HCT116 (cell line): ENCODE results near the gene GRIA4. TPM values are rescaled to one million over a fixed set of nuclear protein-coding genes. Genes with fewer than 3 reads are reported as not detected.

Source experiments
- ATAC-seq: fragments of 200-7000 bp; cut with Tn5 transposase; 2 replicates; pipeline ENCODE4 v1.9.1; 2020; ENCODE audit warnings: mild to moderate bottlenecking, moderate library complexity
- BruUV-seq: library from RNA; stranded (reverse); fragments of 400-500 nt; replicated peaks from 2 replicates; lab custom pipeline; 2021; lab: Mats Ljungman, UMichigan
- CTCF ChIA-PET: fragments of 300-600 bp; sonication (Branson Sonifier 250); formaldehyde crosslinking; loops from one replicate; lab custom pipeline; 2021; ENCODE audit warnings: antibody characterized with exemption; lab: Charles Lee
- POLR2A ChIA-PET: fragments of 300-600, 350-600 bp; sonication (Branson Sonifier 250); formaldehyde crosslinking; loops from one replicate; lab custom pipeline; 2021; ENCODE audit warnings: antibody characterized with exemption; lab: Charles Lee
- RAD21 ChIA-PET, 2 experiments: fragments of 300-600 bp; sonication (Branson Sonifier 250); formaldehyde crosslinking; loops; one replicate each; lab custom pipeline; 2023; ENCODE audit warnings: low total read pairs in 2 of 2; ENCODE audit not compliant: uncharacterized antibody in 2 of 2, unreplicated experiment in 2 of 2, low non-redundant PET in 1 of 2; lab: Charles Lee
- DNase-seq: peaks from one replicate; pipeline ENCODE4 v3.0.0-alpha.2; 2010; ENCODE audit warnings: low read depth, low spot score
- H2AFZ ChIP-seq: fragments of 200-600 bp; shearing (Covaris generic), sonication (generic); 2 replicates; pipeline ENCODE4 v1.6.1; 2017; ENCODE audit warnings: low read depth, mixed run types, mixed read lengths, antibody characterized with exemption, low read length; ENCODE audit not compliant: poor library complexity, severe bottlenecking
- H3K27ac ChIP-seq: 2 replicates; pipeline ENCODE4 v1.5.1; 2012; ENCODE audit warnings: low read depth, low read length
- H3K27me3 ChIP-seq: fragments of 200-600 bp; sonication (generic); 2 replicates; pipeline ENCODE4 v1.6.1; 2016; ENCODE audit warnings: mixed run types, low read length, mixed read lengths; ENCODE audit not compliant: insufficient read depth
- H3K36me3 ChIP-seq, 2 experiments: fragments of 200-500 bp in 1 of 2; fragments of 200-600 bp in 1 of 2; sonication (Bioruptor generic) in 1 of 2; sonication (generic) in 1 of 2; 2 replicates each; pipeline versions ENCODE4 v1.5.1 to v1.6.1; 2014 to 2016; ENCODE audit warnings: low read length in 2 of 2, inconsistent platforms in 1 of 2, mixed read lengths in 1 of 2, mixed run types in 1 of 2; ENCODE audit not compliant: insufficient read depth in 2 of 2, control insufficient read depth in 1 of 2
- H3K4me1 ChIP-seq, 2 experiments: fragments of 200-600 bp in 1 of 2; sonication (generic) in 1 of 2; 2 replicates each; pipeline versions ENCODE4 v1.5.1 to v1.6.1; 2012 to 2017; ENCODE audit warnings: low read length in 2 of 2, inconsistent platforms in 1 of 2, mild to moderate bottlenecking in 1 of 2, mixed read lengths in 1 of 2, mixed run types in 1 of 2, moderate library complexity in 1 of 2; ENCODE audit not compliant: insufficient read depth in 2 of 2, control insufficient read depth in 1 of 2
- H3K4me2 ChIP-seq: fragments of 200-600 bp; sonication (generic); 2 replicates; pipeline ENCODE4 v1.6.1; 2017; ENCODE audit warnings: mixed run types, low read length, mixed read lengths
- H3K4me3 ChIP-seq, 2 experiments: fragments of 200-600 bp in 1 of 2; sonication (generic) in 1 of 2; replicated peaks in 1 of 2; 2 replicates each; pipeline ENCODE4 v1.5.1; 2011 to 2016; ENCODE audit warnings: low read length in 2 of 2, control low read depth in 1 of 2, low read depth in 1 of 2, mild to moderate bottlenecking in 1 of 2, mixed read lengths in 1 of 2, mixed run types in 1 of 2
- H3K79me2 ChIP-seq: fragments of 200-600 bp; sonication (generic); 2 replicates; pipeline ENCODE4 v1.6.1; 2017; ENCODE audit warnings: mild to moderate bottlenecking, mixed run types, low read length, moderate library complexity, mixed read lengths; ENCODE audit not compliant: insufficient read depth
- H3K9ac ChIP-seq: fragments of 200-600 bp; sonication (generic); 2 replicates; pipeline ENCODE4 v1.6.1; 2016; ENCODE audit warnings: low read length, mixed read lengths
- H3K9me2 ChIP-seq: fragments of 200-600 bp; sonication (generic), shearing (Covaris generic); 2 replicates; pipeline ENCODE4 v1.6.1; 2017; ENCODE audit warnings: mixed run types, mild to moderate bottlenecking, moderate library complexity; ENCODE audit not compliant: insufficient read depth
- H3K9me3 ChIP-seq, 2 experiments: fragments of 200-500 bp in 1 of 2; fragments of 200-600 bp in 1 of 2; sonication (Bioruptor generic) in 1 of 2; sonication (generic) in 1 of 2; 2 replicates each; pipeline ENCODE4 v1.6.1; 2014 to 2017; ENCODE audit warnings: low read length in 2 of 2, mixed read lengths in 2 of 2, inconsistent platforms in 1 of 2, low read depth in 1 of 2, mild to moderate bottlenecking in 1 of 2, mixed run types in 1 of 2, moderate library complexity in 1 of 2; ENCODE audit not compliant: control insufficient read depth in 1 of 2, insufficient read depth in 1 of 2
- H4K20me1 ChIP-seq: fragments of 200-600 bp; sonication (generic), shearing (Covaris generic); 2 replicates; pipeline ENCODE4 v1.6.1; 2017; ENCODE audit warnings: mixed run types, mild to moderate bottlenecking, moderate library complexity; ENCODE audit not compliant: insufficient read depth
- CTCF ChIP-seq, 3 experiments: fragments of 200-600 bp in 1 of 3; sonication (generic) in 1 of 3; IDR thresholded peaks in 2 of 3; conservative IDR thresholded peaks in 1 of 3; 2 replicates each; pipeline ENCODE4 v1.5.1; 2012 to 2017; ENCODE audit warnings: low read depth in 2 of 3, low read length in 2 of 3, antibody characterized with exemption in 1 of 3, borderline replicate concordance in 1 of 3, control low read depth in 1 of 3, mild to moderate bottlenecking in 1 of 3, mixed read lengths in 1 of 3, mixed run types in 1 of 3, moderate library complexity in 1 of 3; ENCODE audit not compliant: insufficient read depth in 1 of 3
- EGR1 ChIP-seq: IDR thresholded peaks from 2 replicates; pipeline ENCODE4 v1.6.1; 2012; ENCODE audit warnings: low read depth
- ELF1 ChIP-seq: IDR thresholded peaks from 2 replicates; pipeline ENCODE4 v1.6.1; 2012; ENCODE audit warnings: low read depth, borderline replicate concordance
- EZH2phosphoT487 ChIP-seq: fragments of 200-600 bp; IDR thresholded peaks from 2 replicates; pipeline ENCODE4 v1.6.1; 2018; ENCODE audit warnings: antibody characterized with exemption, borderline replicate concordance
- MAX ChIP-seq: IDR thresholded peaks from 2 replicates; pipeline ENCODE4 v1.6.1; 2012
- SIN3A ChIP-seq: IDR thresholded peaks from 2 replicates; pipeline ENCODE4 v1.6.1; 2012; ENCODE audit warnings: low read depth
- SRF ChIP-seq: IDR thresholded peaks from 2 replicates; pipeline ENCODE4 v1.6.1; 2012; ENCODE audit warnings: low read depth
- ZNF274 ChIP-seq: fragments of 200-500 bp; sonication (Bioruptor generic); IDR thresholded peaks from 2 replicates; pipeline ENCODE4 v1.6.1; 2014; ENCODE audit warnings: mild to moderate bottlenecking, low read depth, low read length, inconsistent platforms
- intact Hi-C: fragments of 100-400 bp; cut with micrococcal nuclease; formaldehyde crosslinking; loops from 2 replicates; pipeline ENCODE4 v1.10.0; 2022
- total RNA-seq: library from RNA; stranded (reverse); gene quantifications from one replicate; pipeline ENCODE4 v1.2.1, GENCODE V29; 2021; ENCODE audit not compliant: unreplicated experiment
- TF ChIP-seq, protein P1 (sequence below): IDR thresholded peaks from 2 replicates; pipeline ENCODE4 v1.6.1; 2011; ENCODE audit warnings: mild to moderate bottlenecking, low read length, moderate library complexity; ENCODE audit not compliant: insufficient replicate concordance; ENCODE audit errors: extremely low read depth

GRIA4 gene
- total RNA-seq, 1 experiment from 2014 or later: not detected

DNA sequence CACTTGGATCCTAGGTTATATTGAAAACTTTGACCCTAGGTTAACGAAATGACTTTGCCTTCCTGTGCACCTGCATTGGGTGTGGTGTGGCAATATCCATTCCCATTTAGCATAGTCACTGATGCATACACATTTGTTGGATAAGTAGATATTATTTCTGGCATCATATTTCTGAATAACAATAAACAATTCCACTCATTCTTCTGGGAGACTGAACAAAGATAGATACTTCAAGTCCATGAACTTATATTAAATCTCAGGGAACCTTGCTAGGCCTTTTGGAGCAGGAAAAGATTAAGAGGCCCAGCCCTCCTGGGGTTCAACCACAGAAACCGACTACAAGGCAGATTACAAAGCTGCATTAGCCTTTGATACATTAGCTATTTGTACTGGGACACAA is 293.2 kb downstream of the GRIA4 start:
- ChIA-PET RAD21 (no interaction called here), POLR2A (no interaction called here), CTCF (no interaction called here)
- Histone ChIP-seq H3K4me2 (no peak overlapping the region), H3K27me3 (no peaks in the 10 kb centered on the region), H3K9me2 (no peaks in the 10 kb centered on the region), H4K20me1 (no peaks in the 10 kb centered on the region), H3K9me3 (no peaks in the 10 kb centered on the region), H3K4me3 (no peak overlapping the region), H3K27ac (no peak overlapping the region), H2AFZ (no peak overlapping the region), H3K4me1 (no peaks in the 10 kb centered on the region), H3K36me3 (no peaks in the 10 kb centered on the region), H3K79me2 (no peaks in the 10 kb centered on the region), H3K9ac (no peak overlapping the region)
- no TSS peak for BruUV-seq
- TF ChIP-seq CTCF (IDR thresholded peaks at IDR 0.05 in 2 of 3, conservative IDR thresholded peaks at IDR 0.05 in 1 of 3; ENCODE audit: borderline replicate concordance in 1 of 3, insufficient read depth in 1 of 3, low read depth in 2 of 3, low read length in 2 of 3) (no peak), ZNF274 (no peak), EGR1 (no peak), ELF1 (no peak), MAX (no peak), SRF (no peak), SIN3A (no peak), EZH2phosphoT487 (no peak)
- TF ChIP-seq, protein P1, sequence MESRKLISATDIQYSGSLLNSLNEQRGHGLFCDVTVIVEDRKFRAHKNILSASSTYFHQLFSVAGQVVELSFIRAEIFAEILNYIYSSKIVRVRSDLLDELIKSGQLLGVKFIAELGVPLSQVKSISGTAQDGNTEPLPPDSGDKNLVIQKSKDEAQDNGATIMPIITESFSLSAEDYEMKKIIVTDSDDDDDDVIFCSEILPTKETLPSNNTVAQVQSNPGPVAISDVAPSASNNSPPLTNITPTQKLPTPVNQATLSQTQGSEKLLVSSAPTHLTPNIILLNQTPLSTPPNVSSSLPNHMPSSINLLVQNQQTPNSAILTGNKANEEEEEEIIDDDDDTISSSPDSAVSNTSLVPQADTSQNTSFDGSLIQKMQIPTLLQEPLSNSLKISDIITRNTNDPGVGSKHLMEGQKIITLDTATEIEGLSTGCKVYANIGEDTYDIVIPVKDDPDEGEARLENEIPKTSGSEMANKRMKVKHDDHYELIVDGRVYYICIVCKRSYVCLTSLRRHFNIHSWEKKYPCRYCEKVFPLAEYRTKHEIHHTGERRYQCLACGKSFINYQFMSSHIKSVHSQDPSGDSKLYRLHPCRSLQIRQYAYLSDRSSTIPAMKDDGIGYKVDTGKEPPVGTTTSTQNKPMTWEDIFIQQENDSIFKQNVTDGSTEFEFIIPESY: no peak
- DNase-seq (no peak), ATAC-seq (no peak)
- intact Hi-C loops: no loop called here
